Upper lobe of left lung (tissue), 4 donors: ENCODE data around the gene ZDHHC13.

Source experiments
- EP300 ChIP-seq, 4 donors: sonication (generic); formaldehyde crosslinking; IDR thresholded peaks; one replicate each; pipeline ENCODE4 v1.5.1; 2017; ENCODE audit warnings: antibody characterized with exemption in 4 of 4, control low read depth in 2 of 4
- POLR2A ChIP-seq, 4 donors: fragments of 450-650 bp; IDR thresholded peaks; one replicate each; pipeline ENCODE4 v1.5.1; 2016 to 2017; ENCODE audit warnings: antibody characterized with exemption in 4 of 4, mild to moderate bottlenecking in 2 of 4
- POLR2AphosphoS5 ChIP-seq, 2 donors: sonication (generic); formaldehyde crosslinking; IDR thresholded peaks; one replicate each; pipeline ENCODE4 v1.5.1; 2017; ENCODE audit warnings: antibody characterized with exemption in 2 of 2
- TF ChIP-seq, protein P1 (sequence below), 6 experiments: fragments of 450-650 bp in 4 of 6; fragments of 200-600 bp in 2 of 6; sonication (generic) in 2 of 6; IDR thresholded peaks; one replicate each; pipeline ENCODE4 v1.5.1; 2016 to 2019; ENCODE audit warnings: antibody characterized with exemption in 6 of 6

DNA sequence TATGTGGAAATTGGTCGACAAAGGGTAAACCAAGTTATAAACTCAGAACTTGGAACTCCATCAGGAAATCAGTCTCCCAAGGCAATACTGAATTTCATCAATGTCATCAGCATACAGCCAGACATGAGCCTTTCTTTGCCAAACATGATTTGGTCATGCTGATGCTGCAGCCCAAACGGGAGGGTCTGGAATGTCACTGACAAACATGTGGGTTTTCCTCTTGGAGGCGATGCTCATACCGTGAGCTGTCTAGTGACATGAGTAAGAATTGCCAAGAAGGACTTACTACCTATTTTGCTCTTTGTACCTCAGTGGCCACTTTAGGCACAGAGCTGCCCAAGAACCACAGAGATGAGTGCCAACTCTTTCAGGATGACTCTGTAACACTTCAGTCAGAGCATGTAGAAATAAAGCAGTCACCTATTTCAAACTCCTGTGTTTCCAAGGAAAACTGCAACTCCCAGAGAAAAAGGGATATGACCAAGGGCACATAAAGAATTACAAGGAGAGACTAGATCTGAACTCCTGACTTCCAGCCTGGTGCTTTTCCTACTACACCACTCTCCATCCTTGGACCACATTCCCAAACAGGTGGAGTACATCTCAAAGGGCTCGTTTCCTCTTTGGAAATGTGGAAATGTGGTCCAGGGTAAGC is 32.2 kb upstream of the ZDHHC13 start:
- TF ChIP-seq, protein P1, sequence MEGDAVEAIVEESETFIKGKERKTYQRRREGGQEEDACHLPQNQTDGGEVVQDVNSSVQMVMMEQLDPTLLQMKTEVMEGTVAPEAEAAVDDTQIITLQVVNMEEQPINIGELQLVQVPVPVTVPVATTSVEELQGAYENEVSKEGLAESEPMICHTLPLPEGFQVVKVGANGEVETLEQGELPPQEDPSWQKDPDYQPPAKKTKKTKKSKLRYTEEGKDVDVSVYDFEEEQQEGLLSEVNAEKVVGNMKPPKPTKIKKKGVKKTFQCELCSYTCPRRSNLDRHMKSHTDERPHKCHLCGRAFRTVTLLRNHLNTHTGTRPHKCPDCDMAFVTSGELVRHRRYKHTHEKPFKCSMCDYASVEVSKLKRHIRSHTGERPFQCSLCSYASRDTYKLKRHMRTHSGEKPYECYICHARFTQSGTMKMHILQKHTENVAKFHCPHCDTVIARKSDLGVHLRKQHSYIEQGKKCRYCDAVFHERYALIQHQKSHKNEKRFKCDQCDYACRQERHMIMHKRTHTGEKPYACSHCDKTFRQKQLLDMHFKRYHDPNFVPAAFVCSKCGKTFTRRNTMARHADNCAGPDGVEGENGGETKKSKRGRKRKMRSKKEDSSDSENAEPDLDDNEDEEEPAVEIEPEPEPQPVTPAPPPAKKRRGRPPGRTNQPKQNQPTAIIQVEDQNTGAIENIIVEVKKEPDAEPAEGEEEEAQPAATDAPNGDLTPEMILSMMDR (IDR thresholded peaks at IDR 0.05), result no peak
- TF ChIP-seq EP300 (IDR thresholded peaks at IDR 0.05) (no peak), POLR2AphosphoS5 (IDR thresholded peaks at IDR 0.05) (no peak), POLR2A (IDR thresholded peaks at IDR 0.05) (no peak)
